Adrenal gland (tissue), 12 donors: ENCODE data around the gene DSCAML1. TPM values are rescaled to one million over a fixed set of nuclear protein-coding genes. Genes with fewer than 3 reads are reported as not detected.
A peak's percentile ranks its signal among the peaks of the same experiment; 100 is the strongest.

ENCODE experiments used
- DNase-seq, 7 donors: peaks; one replicate each; pipeline ENCODE4 v3.0.0-alpha.2; 2019 to 2020
- H3K27ac ChIP-seq, 5 donors: fragments of 200-600 bp; sonication (generic) in 4 of 5; 1 replicate in 3 of 5; 2 replicates in 2 of 5; pipeline versions ENCODE4 v1.5.1 to v1.8.0; 2016 to 2020; ENCODE audit warnings: mild to moderate bottlenecking in 1 of 5
- H3K27me3 ChIP-seq: fragments of 200-600 bp; 2 replicates; pipeline ENCODE4 v1.8.0; 2021
- H3K36me3 ChIP-seq, 2 donors: fragments of 200-600 bp; replicated peaks in 1 of 2; 1 replicate in 1 of 2; 2 replicates in 1 of 2; pipeline versions ENCODE4 v1.5.1 to v1.8.0; 2018 to 2022
- H3K4me1 ChIP-seq, 2 donors: fragments of 200-600 bp; replicated peaks in 1 of 2; 1 replicate in 1 of 2; 2 replicates in 1 of 2; pipeline versions ENCODE4 v1.5.1 to v1.8.0; 2018 to 2021
- H3K4me3 ChIP-seq, 4 donors: fragments of 200-600 bp; sonication (generic) in 3 of 4; one replicate each; pipeline ENCODE4 v1.5.1; 2016 to 2018
- H3K9me3 ChIP-seq, 3 donors: fragments of 200-600 bp; sonication (generic) in 1 of 3; replicated peaks in 1 of 3; 1 replicate in 2 of 3; 2 replicates in 1 of 3; pipeline versions ENCODE4 v1.5.1 to v1.8.0; 2016 to 2021
- POLR2A ChIP-seq, 2 donors: fragments of 450-650 bp; IDR thresholded peaks; one replicate each; pipeline ENCODE4 v1.6.1; 2017; ENCODE audit warnings: antibody characterized with exemption in 2 of 2, mild to moderate bottlenecking in 2 of 2, moderate library complexity in 1 of 2
- WGBS, 4 donors: extraction: QIAGEN DNeasy Blood & Tissue Kit in 2 of 4; methylation state at CpG; one replicate each; pipeline versions ENCODE4 v1.1.5 to v1.1.7; 2013 to 2017; 5-methylcytosine and 5-hydroxymethylcytosine counted together
- intact Hi-C, 2 donors: fragments of 100-400 bp; cut with DNase I; formaldehyde crosslinking; loops; one replicate each; pipeline versions ENCODE4 v1.14.1 to v1.15.0; 2022 to 2023
- polyA plus RNA-seq, 3 donors: library from polyadenylated mRNA; stranded (reverse); fragments of 200-250 nt in 2 of 3; fragments of 350-450 nt in 1 of 3; fragmentation: Illumina TruSeq in 1 of 3; extraction: RNeasy Lipid Tissue Mini Kit (QIAGEN cat#74804) in 1 of 3; gene quantifications; one replicate each; pipeline ENCODE4 v1.2.3, GENCODE V29; 2013 to 2014
- total RNA-seq, 9 donors: library from RNA; depleted of rRNA in 4 of 9; stranded (reverse); fragments of >200 nt in 4 of 9; fragments of 120-200 nt in 1 of 9; fragmentation: NEBNext Ultra II Directional in 1 of 9; extraction: Animal tissue kit (Norgen Biotek cat#: 25700) in 1 of 9; gene quantifications; one replicate each; pipeline versions ENCODE4 v1.1.0 to v1.2.4, GENCODE V29; 2013 to 2023
- TF ChIP-seq, protein P1 (sequence below), 6 experiments: fragments of 450-650 bp in 4 of 6; fragments of 200-600 bp in 2 of 6; sonication (generic) in 1 of 6; IDR thresholded peaks; 1 replicate in 5 of 6; 2 replicates in 1 of 6; pipeline versions ENCODE4 v1.5.1 to v1.8.0; 2016 to 2021; ENCODE audit warnings: antibody characterized with exemption in 6 of 6, mild to moderate bottlenecking in 2 of 6, moderate library complexity in 1 of 6
- donor health status: healthy with polysubstance abuse.
- donor health status: Bipolar disorder and iron deficiency.
- donor health status: DM: yes; HTN: yes; CAD: no.
- donor health status: DM: no; HTN: no; CAD: no.
- donor health status: DM: no; HTN: no; CAD: no.
- donor health status: DM: yes; HTN: yes; CAD: no.

Gene DSCAML1
- total and polyA plus RNA-seq, 12 donors: 0.09 to 1.9 (median 0.55) TPM; not detected in 1

DNA sequence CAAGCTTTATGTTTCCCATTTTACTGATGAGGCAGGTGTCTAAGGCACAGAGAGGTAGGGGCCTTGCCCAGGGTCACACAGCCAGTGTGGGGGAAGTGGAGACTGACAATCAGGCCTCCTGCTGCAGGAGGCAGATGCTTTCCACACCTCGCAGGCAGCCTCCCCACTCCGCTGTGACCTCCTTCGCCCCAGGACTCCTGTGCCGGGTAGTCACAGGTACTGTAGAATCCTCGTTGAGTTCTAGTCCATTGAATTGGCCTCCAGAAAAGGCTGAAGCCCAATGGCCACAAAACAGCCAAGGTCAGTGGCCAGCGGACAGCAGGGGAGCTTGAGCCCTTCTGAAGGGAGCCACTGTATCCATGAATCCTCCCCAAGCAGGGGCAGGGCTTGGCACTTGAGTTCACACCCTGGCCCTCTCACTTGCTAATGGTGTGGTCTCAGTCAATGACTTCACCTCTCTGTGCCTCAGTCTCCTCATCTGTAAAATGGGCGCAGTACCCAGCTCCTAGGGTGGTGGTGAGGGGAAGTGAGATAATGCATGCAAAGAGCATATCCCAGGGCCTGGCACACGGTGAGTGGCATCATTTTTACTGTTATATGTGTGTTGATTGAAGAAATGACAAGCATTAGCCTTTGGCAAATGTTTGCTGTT is 28.6 kb upstream of the DSCAML1 start:
- DNase-seq: peak in 3 of 7 donors; percentile 11 to 15 (median 12)
- Histone ChIP-seq H3K9me3 (no peaks in the 10 kb centered on the region), H3K4me3 (no peak overlapping the region), H3K4me1 (peaks cover 0 to 24% of the 10 kb centered on the region in 2 donors), H3K27ac (no peak overlapping the region), H3K36me3 (no peaks in the 10 kb centered on the region), H3K27me3 (no peaks in the 10 kb centered on the region)
- TF ChIP-seq, protein P1, sequence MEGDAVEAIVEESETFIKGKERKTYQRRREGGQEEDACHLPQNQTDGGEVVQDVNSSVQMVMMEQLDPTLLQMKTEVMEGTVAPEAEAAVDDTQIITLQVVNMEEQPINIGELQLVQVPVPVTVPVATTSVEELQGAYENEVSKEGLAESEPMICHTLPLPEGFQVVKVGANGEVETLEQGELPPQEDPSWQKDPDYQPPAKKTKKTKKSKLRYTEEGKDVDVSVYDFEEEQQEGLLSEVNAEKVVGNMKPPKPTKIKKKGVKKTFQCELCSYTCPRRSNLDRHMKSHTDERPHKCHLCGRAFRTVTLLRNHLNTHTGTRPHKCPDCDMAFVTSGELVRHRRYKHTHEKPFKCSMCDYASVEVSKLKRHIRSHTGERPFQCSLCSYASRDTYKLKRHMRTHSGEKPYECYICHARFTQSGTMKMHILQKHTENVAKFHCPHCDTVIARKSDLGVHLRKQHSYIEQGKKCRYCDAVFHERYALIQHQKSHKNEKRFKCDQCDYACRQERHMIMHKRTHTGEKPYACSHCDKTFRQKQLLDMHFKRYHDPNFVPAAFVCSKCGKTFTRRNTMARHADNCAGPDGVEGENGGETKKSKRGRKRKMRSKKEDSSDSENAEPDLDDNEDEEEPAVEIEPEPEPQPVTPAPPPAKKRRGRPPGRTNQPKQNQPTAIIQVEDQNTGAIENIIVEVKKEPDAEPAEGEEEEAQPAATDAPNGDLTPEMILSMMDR (IDR thresholded peaks at IDR 0.05): no peak
- intact Hi-C loops: no loop called here
- WGBS, 4 donors: 82 to 89% (median 87%) methylated on average over 8 of the region's 8 CpGs

DNA sequence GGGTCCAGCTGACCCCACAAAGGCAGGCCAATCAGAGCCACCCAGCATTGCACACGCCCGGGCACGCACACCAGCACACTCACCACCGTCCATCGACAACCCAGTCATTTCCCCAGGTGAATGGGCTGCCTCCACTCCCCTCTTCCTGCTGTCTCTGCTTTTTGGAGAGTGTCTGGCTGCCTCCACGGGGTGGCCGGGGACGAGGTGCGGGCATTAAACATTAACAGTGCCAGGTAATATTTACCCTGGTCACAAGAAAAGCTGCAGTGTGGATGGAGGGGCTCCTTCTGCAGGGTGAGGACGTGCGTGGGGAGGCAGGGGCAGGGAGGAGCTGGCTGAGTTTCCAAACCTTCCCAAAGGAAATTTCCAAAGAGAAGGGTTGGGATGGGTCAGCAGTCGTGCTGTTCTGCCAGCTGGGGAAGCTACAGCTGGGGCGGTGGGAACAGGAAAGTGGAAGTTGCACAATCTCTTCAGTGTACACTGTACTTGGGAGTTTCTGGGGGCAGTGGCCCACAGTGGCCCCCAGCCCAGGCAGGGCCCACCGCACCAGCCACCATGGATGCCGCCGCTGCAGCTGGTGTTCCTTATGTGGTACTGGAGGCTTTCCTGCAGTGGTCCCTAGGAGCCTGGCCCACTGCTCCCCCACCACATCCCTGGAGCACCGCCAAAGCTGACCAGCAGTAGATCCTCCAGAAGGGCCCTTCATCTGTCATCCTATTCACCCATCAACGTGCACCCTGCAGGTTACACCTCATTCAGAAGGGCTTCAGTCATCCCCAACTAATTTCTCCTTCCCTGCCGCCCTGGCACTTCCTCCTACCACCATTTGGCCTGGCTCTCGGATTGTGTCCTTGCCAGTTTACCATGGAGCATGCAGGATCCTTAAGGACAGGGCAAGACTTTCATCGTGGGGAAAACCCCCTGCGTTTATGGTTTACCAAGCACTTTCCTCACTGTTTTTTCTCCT is 27.8 kb upstream of the DSCAML1 start, which contains the start of gene FXYD2:
TSS of gene FXYD2 (minus strand) at position 174 of the 967 bp plus-strand sequence. CDS start at position 108, 66 bp downstream.
- peak; percentile 23 to 75 (median 48) for DNase-seq
- Histone ChIP-seq H3K4me1 (peaks cover 0 to 24% of the 10 kb centered on the region in 2 donors), H3K9me3 (no peaks in the 10 kb centered on the region), H3K36me3 (no peaks in the 10 kb centered on the region), H3K27me3 (no peaks in the 10 kb centered on the region), H3K4me3 (no peak within 1 kb of the TSS), H3K27ac (peak within 1 kb of the TSS; percentile 52 to 86 (median 77))
- intact Hi-C loops: loop anchor here in 1 of 2 donors (5.0 kb wide), 1 partner anchor 122 kb away; no protein-coding TSS in a partner anchor
- TF ChIP-seq POLR2A (IDR thresholded peaks at IDR 0.05): no peak
- TF ChIP-seq, protein P1 (IDR thresholded peaks at IDR 0.05): no peak
- 57 to 65% (median 60%) methylated on average over 19 to 22 of the region's 22 CpGs for WGBS, 4 donors

DNA sequence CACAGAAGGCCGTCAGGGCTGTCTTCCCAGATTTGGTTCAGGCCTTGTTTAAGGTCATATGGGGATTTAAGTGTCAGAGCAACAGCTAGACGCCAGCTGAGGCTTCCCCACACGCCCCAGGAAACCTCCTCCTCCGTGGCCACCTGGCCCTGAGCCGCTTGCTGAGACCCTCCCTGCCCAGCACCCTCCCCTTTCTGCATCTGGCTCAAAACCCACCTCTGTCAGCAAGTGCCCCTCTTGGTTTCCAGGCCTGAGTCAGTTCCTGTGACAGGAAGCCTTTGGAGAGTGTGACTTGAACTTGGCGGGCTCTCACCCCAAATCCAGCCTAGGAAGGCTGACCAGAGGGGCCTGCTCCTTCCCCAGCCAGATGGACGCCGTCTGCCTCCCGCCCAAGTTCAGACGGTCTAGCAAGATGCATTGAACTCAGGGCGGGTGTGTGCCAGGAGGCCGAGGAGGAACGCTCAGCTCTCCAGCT is 27.0 kb upstream of the DSCAML1 start:
- intact Hi-C loops: loop anchor here in 1 of 2 donors (5.0 kb wide), 1 partner anchor 123 kb away; no protein-coding TSS in a partner anchor
- 44 to 67% (median 54%) methylated on average over 7 to 13 of the region's 13 CpGs for WGBS, 4 donors
- H3K4me3 ChIP-seq: no peak overlapping the region
- TF ChIP-seq, protein P1 (IDR thresholded peaks at IDR 0.05): no peak
- TF ChIP-seq POLR2A (IDR thresholded peaks at IDR 0.05): no peak
- H3K4me1 ChIP-seq: peaks cover 0 to 24% of the 10 kb centered on the region in 2 donors
- H3K27me3 ChIP-seq: no peaks in the 10 kb centered on the region
- H3K36me3 ChIP-seq: no peaks in the 10 kb centered on the region
- peak overlapping the region; percentile 0 to 86 (median 77) for H3K27ac ChIP-seq
- peak; percentile 44 to 81 (median 54) for DNase-seq
- H3K9me3 ChIP-seq: no peaks in the 10 kb centered on the region
